ENCODE data around the gene SNX9. TPM values are rescaled to one million over a fixed set of nuclear protein-coding genes. Genes with fewer than 3 reads are reported as not detected.

SNX9 gene
- total RNA-seq, 1 donor from 2014 or later: 36.0 TPM

GRCh38 chr6:157808405-157808950 is 14.6 kb upstream of the SNX9 start:
- Histone ChIP-seq H4K20me1 (ENCODE audit: insufficient read depth, low read length) (no peaks in the 10 kb centered on the region), H3K27me3 (ENCODE audit: insufficient read depth, low read length) (no peaks in the 10 kb centered on the region), H2AFZ (ENCODE audit: low read depth, low read length) (no peak overlapping the region), H3K79me2 (ENCODE audit: insufficient read depth, low read length) (no peaks in the 10 kb centered on the region), H3K9me3 (ENCODE audit: insufficient read depth, low read depth, low read length) (peaks cover 5% of the 10 kb centered on the region), H3K36me3 (ENCODE audit: insufficient read depth, low read length) (no peaks in the 10 kb centered on the region), H3K4me3 (ENCODE audit: insufficient read depth, low read depth, low read length) (no peak overlapping the region), H3K27ac (ENCODE audit: low read depth, low read length) (no peak overlapping the region), H3K4me1 (ENCODE audit: insufficient read depth, low read length) (peaks cover 9% of the 10 kb centered on the region), H3K9ac (ENCODE audit: low read length) (no peak overlapping the region), H3K4me2 (ENCODE audit: low read length) (no peak overlapping the region)
- Mint-ChIP-seq H3K36me3 (ENCODE audit: low read depth, unreplicated experiment) (no peaks in the 10 kb centered on the region), H3K27me3 (ENCODE audit: low read depth, unreplicated experiment) (no peaks in the 10 kb centered on the region), H3K9me3 (ENCODE audit: unreplicated experiment) (no peaks in the 10 kb centered on the region), H3K4me3 (ENCODE audit: unreplicated experiment) (no peak overlapping the region), H3K4me1 (ENCODE audit: low read depth, unreplicated experiment) (peaks cover 6% of the 10 kb centered on the region), H3K27ac (ENCODE audit: unreplicated experiment) (no peak overlapping the region)
- FAIRE-seq: no peak
- TF ChIP-seq CTCF (IDR thresholded peaks at IDR 0.05; ENCODE audit: insufficient read depth, low read depth, low read length) (no peak), EZH2 (IDR thresholded peaks at IDR 0.05; ENCODE audit: insufficient read depth, low read length) (no peak)
- DNase-seq (ENCODE audit: low read depth): no peak

- FAIRE-seq (no peak), DNase-seq (ENCODE audit: low read depth) (no peak)
- Histone ChIP-seq H2AFZ (ENCODE audit: low read depth, low read length) (no peak overlapping the region), H3K36me3 (ENCODE audit: insufficient read depth, low read length) (no peaks in the 10 kb centered on the region), H4K20me1 (ENCODE audit: insufficient read depth, low read length) (no peaks in the 10 kb centered on the region), H3K4me2 (ENCODE audit: low read length) (no peak overlapping the region), H3K79me2 (ENCODE audit: insufficient read depth, low read length) (no peaks in the 10 kb centered on the region), H3K9me3 (ENCODE audit: insufficient read depth, low read depth, low read length) (peaks cover 5% of the 10 kb centered on the region), H3K4me1 (ENCODE audit: insufficient read depth, low read length) (peaks cover 18% of the 10 kb centered on the region), H3K9ac (ENCODE audit: low read length) (no peak overlapping the region), H3K27ac (ENCODE audit: low read depth, low read length) (no peak overlapping the region), H3K27me3 (ENCODE audit: insufficient read depth, low read length) (no peaks in the 10 kb centered on the region), H3K4me3 (ENCODE audit: insufficient read depth, low read depth, low read length) (no peak overlapping the region)
- no peaks in the 10 kb centered on the region for H3K36me3 Mint-ChIP-seq (ENCODE audit: low read depth, unreplicated experiment)
- no peak overlapping the region for H3K4me3 Mint-ChIP-seq (ENCODE audit: unreplicated experiment)
- H3K27ac Mint-ChIP-seq (ENCODE audit: unreplicated experiment): no peak overlapping the region
- H3K9me3 Mint-ChIP-seq (ENCODE audit: unreplicated experiment): no peaks in the 10 kb centered on the region
- H3K4me1 Mint-ChIP-seq (ENCODE audit: low read depth, unreplicated experiment): peaks cover 17% of the 10 kb centered on the region
- no peaks in the 10 kb centered on the region for H3K27me3 Mint-ChIP-seq (ENCODE audit: low read depth, unreplicated experiment)
- no peak for TF ChIP-seq CTCF (IDR thresholded peaks at IDR 0.05; ENCODE audit: insufficient read depth, low read depth, low read length)
- TF ChIP-seq EZH2 (IDR thresholded peaks at IDR 0.05; ENCODE audit: insufficient read depth, low read length): no peak
Observed at GRCh38 chr6:157809613-157810012, 13.4 kb upstream of the SNX9 start.

GRCh38 chr6:157811137-157811475 is 11.9 kb upstream of the SNX9 start:
- TF ChIP-seq CTCF (IDR thresholded peaks at IDR 0.05; ENCODE audit: insufficient read depth, low read depth, low read length) (no peak), EZH2 (IDR thresholded peaks at IDR 0.05; ENCODE audit: insufficient read depth, low read length) (no peak)
- Mint-ChIP-seq H3K9me3 (ENCODE audit: unreplicated experiment) (no peaks in the 10 kb centered on the region), H3K27ac (ENCODE audit: unreplicated experiment) (no peak overlapping the region), H3K27me3 (ENCODE audit: low read depth, unreplicated experiment) (no peaks in the 10 kb centered on the region), H3K4me1 (ENCODE audit: low read depth, unreplicated experiment) (peaks cover 20% of the 10 kb centered on the region), H3K4me3 (ENCODE audit: unreplicated experiment) (no peak overlapping the region), H3K36me3 (ENCODE audit: low read depth, unreplicated experiment) (no peaks in the 10 kb centered on the region)
- Histone ChIP-seq H3K4me1 (ENCODE audit: insufficient read depth, low read length) (peaks cover 18% of the 10 kb centered on the region), H3K36me3 (ENCODE audit: insufficient read depth, low read length) (no peaks in the 10 kb centered on the region), H3K79me2 (ENCODE audit: insufficient read depth, low read length) (no peaks in the 10 kb centered on the region), H3K9ac (ENCODE audit: low read length) (no peak overlapping the region), H3K27me3 (ENCODE audit: insufficient read depth, low read length) (no peaks in the 10 kb centered on the region), H3K27ac (ENCODE audit: low read depth, low read length) (no peak overlapping the region), H3K4me3 (ENCODE audit: insufficient read depth, low read depth, low read length) (no peak overlapping the region), H3K9me3 (ENCODE audit: insufficient read depth, low read depth, low read length) (peaks cover 5% of the 10 kb centered on the region), H4K20me1 (ENCODE audit: insufficient read depth, low read length) (no peaks in the 10 kb centered on the region), H3K4me2 (ENCODE audit: low read length) (no peak overlapping the region), H2AFZ (ENCODE audit: low read depth, low read length) (no peak overlapping the region)
- DNase-seq (ENCODE audit: low read depth) (no peak), FAIRE-seq (no peak)
